Epithelial cell of esophagus (primary cell): Measurements from ENCODE around the gene KLHL33.

Experiments used
- DNase-seq: peaks from one replicate; pipeline ENCODE4 v3.0.0; 2010; ENCODE audit warnings: low read depth
- H3K4me3 ChIP-seq: 2 replicates; pipeline ENCODE4 v1.5.1; 2011; ENCODE audit warnings: mild to moderate bottlenecking, low read length, control low read depth
- TF ChIP-seq, protein P1 (sequence below): IDR thresholded peaks from 2 replicates; pipeline ENCODE4 v1.5.1; 2011; ENCODE audit warnings: low read depth, mild to moderate bottlenecking, low read length, control low read depth, inconsistent platforms; ENCODE audit not compliant: insufficient read depth; ENCODE audit errors: missing control alignments

The KLHL33 gene

DNA sequence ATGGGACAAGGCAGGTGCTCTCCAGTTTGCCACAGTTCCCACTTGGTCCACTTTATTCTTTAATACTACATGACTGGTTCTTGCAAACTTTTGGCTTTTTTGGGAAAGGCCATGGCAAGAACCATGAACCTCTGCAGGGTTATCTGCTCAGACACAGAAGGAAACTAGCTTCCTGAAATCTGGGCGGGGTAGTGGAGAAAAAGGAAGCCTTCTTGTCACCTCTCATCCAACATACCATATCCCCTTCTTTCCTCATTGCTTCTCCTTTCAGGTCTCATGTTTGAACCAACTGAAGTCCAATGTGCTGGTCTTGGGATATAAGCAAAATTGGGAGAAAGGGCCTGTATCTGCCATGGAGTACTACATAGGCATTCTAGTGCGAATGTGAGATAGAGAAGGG lies 5.5 kb upstream of the KLHL33 start:
- no peak for DNase-seq
- TF ChIP-seq, protein P1, sequence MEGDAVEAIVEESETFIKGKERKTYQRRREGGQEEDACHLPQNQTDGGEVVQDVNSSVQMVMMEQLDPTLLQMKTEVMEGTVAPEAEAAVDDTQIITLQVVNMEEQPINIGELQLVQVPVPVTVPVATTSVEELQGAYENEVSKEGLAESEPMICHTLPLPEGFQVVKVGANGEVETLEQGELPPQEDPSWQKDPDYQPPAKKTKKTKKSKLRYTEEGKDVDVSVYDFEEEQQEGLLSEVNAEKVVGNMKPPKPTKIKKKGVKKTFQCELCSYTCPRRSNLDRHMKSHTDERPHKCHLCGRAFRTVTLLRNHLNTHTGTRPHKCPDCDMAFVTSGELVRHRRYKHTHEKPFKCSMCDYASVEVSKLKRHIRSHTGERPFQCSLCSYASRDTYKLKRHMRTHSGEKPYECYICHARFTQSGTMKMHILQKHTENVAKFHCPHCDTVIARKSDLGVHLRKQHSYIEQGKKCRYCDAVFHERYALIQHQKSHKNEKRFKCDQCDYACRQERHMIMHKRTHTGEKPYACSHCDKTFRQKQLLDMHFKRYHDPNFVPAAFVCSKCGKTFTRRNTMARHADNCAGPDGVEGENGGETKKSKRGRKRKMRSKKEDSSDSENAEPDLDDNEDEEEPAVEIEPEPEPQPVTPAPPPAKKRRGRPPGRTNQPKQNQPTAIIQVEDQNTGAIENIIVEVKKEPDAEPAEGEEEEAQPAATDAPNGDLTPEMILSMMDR = no peak
- H3K4me3 ChIP-seq = no peak overlapping the region

DNA sequence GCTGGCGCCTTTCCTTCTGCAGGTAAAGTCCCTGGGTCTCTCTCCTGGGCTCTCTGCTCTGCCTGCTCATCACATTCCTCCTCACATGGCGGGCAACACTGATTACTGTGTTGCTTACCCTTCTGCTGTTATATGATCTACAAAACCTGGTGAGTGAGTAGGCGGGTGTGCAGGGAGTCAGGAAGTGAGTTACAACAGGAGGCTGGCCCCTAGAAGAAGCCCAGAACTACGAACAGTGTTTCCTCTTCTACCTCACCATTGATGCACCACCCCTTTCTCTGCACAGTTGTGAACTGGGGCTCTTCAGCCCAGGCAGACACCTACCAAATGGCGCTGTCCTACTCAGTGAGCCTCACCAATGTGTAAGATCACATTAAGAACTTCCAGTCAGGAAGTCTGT lies 4.9 kb upstream of the KLHL33 start:
- no peak overlapping the region for H3K4me3 ChIP-seq
- TF ChIP-seq, protein P1 = no peak
- DNase-seq = no peak

DNA sequence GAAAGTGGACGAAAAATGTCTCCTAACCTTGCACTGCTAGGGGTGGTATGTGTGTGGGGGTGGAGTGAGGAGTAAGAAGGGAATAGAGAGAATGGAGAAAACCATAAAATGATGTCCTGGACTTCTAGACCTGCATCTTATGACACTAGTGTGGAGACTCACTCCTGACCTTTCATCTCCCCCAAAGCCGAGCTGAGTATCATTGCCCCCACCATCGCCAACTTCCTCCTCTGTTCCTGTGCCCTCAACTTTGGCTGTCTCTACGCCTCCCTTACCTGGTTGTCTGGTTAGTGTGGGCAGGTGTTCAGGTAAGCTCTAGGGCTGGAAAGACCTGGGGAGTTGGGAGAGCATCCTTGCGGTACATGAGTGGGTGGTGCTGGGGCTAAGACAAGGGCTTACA lies 4.5 kb upstream of the KLHL33 start:
- DNase-seq = no peak
- no peak overlapping the region for H3K4me3 ChIP-seq
- TF ChIP-seq, protein P1 = no peak

DNA sequence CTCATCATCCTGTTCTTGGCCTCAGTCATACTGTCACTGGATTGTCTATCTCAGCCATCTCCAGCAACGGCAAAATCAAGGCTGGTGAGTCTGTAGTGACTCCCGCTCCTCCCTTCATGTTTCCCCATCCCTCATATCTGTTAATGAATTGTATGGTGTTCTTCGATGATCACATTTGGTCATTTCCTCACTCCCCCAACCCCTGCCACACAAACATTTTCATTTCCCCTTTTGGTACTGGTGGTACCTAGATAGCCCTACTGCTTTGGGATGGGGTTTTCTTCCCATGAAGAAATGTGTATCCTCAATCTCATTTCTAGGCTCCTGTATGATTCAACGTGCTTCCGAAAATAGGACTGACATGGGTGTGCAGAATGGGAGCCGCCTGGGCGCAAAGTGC lies 2.7 kb upstream of the KLHL33 start:
- no peak for DNase-seq
- no peak overlapping the region for H3K4me3 ChIP-seq
- TF ChIP-seq, protein P1 = no peak

DNA sequence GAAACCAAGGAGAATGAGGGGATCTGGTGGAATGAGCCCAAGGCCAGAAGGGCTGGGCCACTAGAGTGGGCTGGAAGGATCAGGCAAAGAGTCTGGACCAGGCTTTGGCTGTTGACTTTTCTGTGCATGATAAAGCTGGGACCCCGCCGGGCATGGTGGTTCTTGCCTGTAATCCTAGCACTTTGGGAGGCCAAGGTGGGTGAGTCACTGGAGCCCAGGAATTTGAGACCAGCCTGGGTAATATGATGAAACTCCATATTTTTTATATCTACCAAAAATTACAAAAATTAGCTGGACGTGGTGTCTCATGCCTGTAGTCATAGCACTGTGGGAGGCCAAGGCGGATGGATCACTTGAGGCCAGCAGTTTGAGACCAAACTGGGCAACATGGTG lies 393 bp upstream of the KLHL33 start:
- peak; percentile 60 for DNase-seq
- TF ChIP-seq, protein P1 = no peak

DNA sequence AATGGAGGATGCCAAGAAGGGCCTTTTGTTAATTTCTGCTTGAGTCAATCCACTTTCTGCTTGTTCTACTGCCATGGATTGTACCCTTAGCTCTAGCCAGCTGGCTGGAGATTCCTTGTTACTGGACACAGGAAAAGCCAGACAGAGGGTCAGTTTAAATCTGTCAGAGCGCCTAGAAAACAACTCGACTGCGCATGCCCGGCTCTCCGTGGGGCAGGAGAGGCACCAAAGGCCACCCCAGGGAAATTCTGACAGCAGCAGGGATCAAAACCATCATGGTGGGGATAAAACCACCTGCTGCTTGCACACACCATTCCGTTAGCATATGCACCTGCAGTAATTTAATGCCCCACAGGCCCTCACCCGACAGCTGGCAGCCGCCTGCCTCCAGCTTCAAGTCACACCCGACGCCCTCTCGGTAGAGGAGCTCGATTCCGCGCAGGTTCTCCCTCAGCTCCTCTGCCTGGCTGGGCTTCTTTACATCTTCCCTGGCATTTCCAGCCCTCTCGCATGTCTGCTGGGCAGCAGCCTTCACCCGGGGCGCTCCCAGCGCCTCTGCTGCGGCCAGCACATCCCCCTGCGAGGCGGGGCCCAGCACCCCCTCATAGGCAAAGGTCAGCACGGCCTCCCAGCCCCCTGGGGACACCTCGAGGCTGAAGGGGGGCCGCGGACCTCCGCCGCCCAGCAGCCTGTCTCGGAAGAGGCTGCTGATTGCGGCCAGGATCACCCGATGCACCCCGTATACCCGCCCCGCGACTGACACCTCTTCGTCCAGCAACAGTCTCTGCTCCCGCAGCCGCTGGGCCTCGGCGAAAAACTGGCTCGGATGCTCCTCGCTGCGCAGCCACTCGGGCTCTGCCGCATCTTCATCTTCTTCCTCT lies 1.0 kb downstream of the KLHL33 start:
- no peak for DNase-seq
- H3K4me3 ChIP-seq = no peak overlapping the region
- TF ChIP-seq, protein P1 = no peak

More for the DNA sequence above, 393 bp upstream of the KLHL33 start:
- no peak overlapping the region for H3K4me3 ChIP-seq

DNA sequence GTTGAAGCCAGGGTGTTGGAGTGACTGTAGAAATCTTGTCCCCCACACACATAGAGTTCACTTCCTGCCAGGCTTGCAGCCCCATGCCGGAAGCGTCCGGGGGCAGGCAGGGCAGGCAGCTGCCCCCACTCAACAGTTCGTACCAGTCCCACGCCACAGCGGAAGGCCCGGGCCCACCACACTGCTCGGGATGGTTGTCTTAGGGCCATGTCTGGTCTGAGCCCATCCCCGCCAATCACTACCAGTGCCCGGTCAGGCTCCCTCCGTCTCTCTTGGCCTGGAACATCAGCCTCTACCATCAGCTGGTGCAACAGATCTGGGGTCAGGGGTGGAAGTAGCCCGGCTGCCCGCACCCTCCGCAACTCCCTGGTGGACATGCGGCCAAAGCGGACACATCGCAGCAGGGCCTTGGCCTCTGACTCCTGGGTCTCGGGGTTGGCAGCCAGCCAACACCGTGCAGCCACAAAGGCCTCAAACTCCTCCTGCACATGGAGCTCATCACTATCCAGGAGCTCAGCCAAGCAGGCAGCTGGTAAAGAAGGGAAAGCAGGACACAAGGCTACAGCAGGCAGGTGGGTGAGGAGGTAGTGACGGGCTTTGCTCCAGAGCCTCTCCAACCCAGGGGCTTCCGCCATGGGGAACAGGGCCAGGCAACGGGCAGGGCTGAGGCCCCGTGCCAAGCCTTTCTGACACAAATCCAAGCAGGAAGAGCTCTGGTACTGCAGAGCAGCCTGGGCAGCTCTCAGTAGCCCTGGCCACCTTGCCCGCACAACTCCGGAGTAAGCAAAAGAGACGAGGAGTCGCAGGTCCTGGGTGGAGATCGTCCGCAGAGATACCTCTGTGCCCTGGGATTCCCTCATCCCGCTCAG lies 5.9 kb downstream of the KLHL33 start:
- no peak overlapping the region for H3K4me3 ChIP-seq
- no peak for DNase-seq
- TF ChIP-seq, protein P1 = no peak
